HepG2 (cell line): ENCODE measurements around the gene TMEM182. TPM values are rescaled to one million over a fixed set of nuclear protein-coding genes. Genes with fewer than 3 reads are reported as not detected.

Source experiments
- ARNT ChIP-seq: fragments of 450-650 bp; IDR thresholded peaks from 2 replicates; pipeline ENCODE4 v1.6.1; 2017
- CAMTA2 ChIP-seq: sonication (generic); formaldehyde crosslinking; IDR thresholded peaks from 2 replicates; pipeline ENCODE4 v1.4.0; 2020; ENCODE audit warnings: mild to moderate bottlenecking, missing genetic modification reagents, borderline replicate concordance
- FOXJ3 ChIP-seq: sonication (generic); formaldehyde crosslinking; IDR thresholded peaks from 2 replicates; pipeline ENCODE4 v1.4.0; 2020; ENCODE audit warnings: missing genetic modification reagents, mild to moderate bottlenecking, borderline replicate concordance
- HMG20A ChIP-seq: IDR thresholded peaks from 2 replicates; pipeline ENCODE4 v1.6.1; 2016; ENCODE audit warnings: borderline replicate concordance
- HNF4G ChIP-seq, 2 experiments: sonication (generic) in 1 of 2; formaldehyde crosslinking in 1 of 2; IDR thresholded peaks; 2 replicates each; pipeline versions ENCODE4 v1.4.0 to v1.6.1; 2011 to 2020; ENCODE audit warnings: borderline replicate concordance in 2 of 2, low read depth in 2 of 2, mild to moderate bottlenecking in 2 of 2, low read length in 1 of 2, missing genetic modification reagents in 1 of 2, moderate library complexity in 1 of 2
- KDM5B ChIP-seq: sonication (generic); formaldehyde crosslinking; IDR thresholded peaks from 2 replicates; pipeline ENCODE4 v1.4.0; 2020; ENCODE audit warnings: missing genetic modification reagents, mild to moderate bottlenecking, borderline replicate concordance
- MAFG ChIP-seq: sonication (generic); formaldehyde crosslinking; IDR thresholded peaks from 2 replicates; pipeline ENCODE4 v1.5.1; 2020; ENCODE audit warnings: mild to moderate bottlenecking, missing genetic modification reagents
- MXD3 ChIP-seq: IDR thresholded peaks from 2 replicates; pipeline ENCODE4 v1.6.1; 2016; ENCODE audit warnings: mild to moderate bottlenecking, missing biosample characterization, missing genetic modification reagents
- NAIF1 ChIP-seq: sonication (generic); formaldehyde crosslinking; IDR thresholded peaks from 2 replicates; pipeline ENCODE4 v1.5.0; 2020; ENCODE audit warnings: mild to moderate bottlenecking, missing genetic modification reagents, borderline replicate concordance
- PHF21A ChIP-seq: sonication (generic); formaldehyde crosslinking; IDR thresholded peaks from 2 replicates; pipeline ENCODE4 v1.5.0; 2020; ENCODE audit warnings: mild to moderate bottlenecking, missing genetic modification reagents
- PHF5A ChIP-seq: IDR thresholded peaks from one replicate; pipeline ENCODE4 v1.6.1; 2018; ENCODE audit warnings: low read depth, missing genetic modification reagents; ENCODE audit not compliant: unreplicated experiment
- POLR2AphosphoS5 ChIP-seq: IDR thresholded peaks from 2 replicates; pipeline ENCODE4 v1.6.1; 2012; ENCODE audit warnings: low read depth, low read length
- SMAD3 ChIP-seq: sonication (generic); formaldehyde crosslinking; IDR thresholded peaks from 2 replicates; pipeline ENCODE4 v1.4.0; 2020; ENCODE audit warnings: missing genetic modification reagents
- TBX3 ChIP-seq: fragments of 450-650 bp; IDR thresholded peaks from 2 replicates; pipeline ENCODE4 v1.6.1; 2017; ENCODE audit warnings: antibody characterized with exemption, mild to moderate bottlenecking, inconsistent platforms, borderline replicate concordance
- ZBTB1 ChIP-seq: sonication (generic); formaldehyde crosslinking; IDR thresholded peaks from 2 replicates; pipeline ENCODE4 v1.4.0; 2020; ENCODE audit warnings: missing genetic modification reagents, borderline replicate concordance
- ZFP1 ChIP-seq: IDR thresholded peaks from 2 replicates; pipeline ENCODE4 v1.6.1; 2016
- ZGPAT ChIP-seq: IDR thresholded peaks from 2 replicates; pipeline ENCODE4 v1.6.1; 2016; ENCODE audit warnings: mild to moderate bottlenecking
- ZMYM2 ChIP-seq: sonication (generic); formaldehyde crosslinking; IDR thresholded peaks from 2 replicates; pipeline ENCODE4 v1.8.0; 2022; ENCODE audit warnings: mild to moderate bottlenecking, missing genetic modification reagents
- ZNF124 ChIP-seq: sonication (generic); formaldehyde crosslinking; IDR thresholded peaks from 2 replicates; pipeline ENCODE4 v1.4.0; 2020; ENCODE audit warnings: missing genetic modification reagents
- ZNF230 ChIP-seq: sonication (generic); formaldehyde crosslinking; IDR thresholded peaks from 2 replicates; pipeline ENCODE4 v1.4.0; 2020; ENCODE audit warnings: mild to moderate bottlenecking, missing genetic modification reagents
- ZNF263 ChIP-seq: sonication (generic); formaldehyde crosslinking; IDR thresholded peaks from 2 replicates; pipeline ENCODE4 v1.4.0; 2020; ENCODE audit warnings: missing genetic modification reagents
- ZNF354B ChIP-seq: sonication (generic); formaldehyde crosslinking; IDR thresholded peaks from 2 replicates; pipeline ENCODE4 v1.8.0; 2022; ENCODE audit warnings: mild to moderate bottlenecking, missing genetic modification reagents
- ZNF562 ChIP-seq: sonication (generic); formaldehyde crosslinking; IDR thresholded peaks from 2 replicates; pipeline ENCODE4 v1.8.0; 2022; ENCODE audit warnings: missing genetic modification reagents, borderline replicate concordance
- ZNF563 ChIP-seq: sonication (generic); formaldehyde crosslinking; IDR thresholded peaks from 2 replicates; pipeline ENCODE4 v1.8.0; 2022; ENCODE audit warnings: mild to moderate bottlenecking, moderate library complexity, missing genetic modification reagents
- ZNF678 ChIP-seq: sonication (generic); formaldehyde crosslinking; IDR thresholded peaks from 2 replicates; pipeline ENCODE4 v1.4.0; 2020; ENCODE audit warnings: mild to moderate bottlenecking, missing genetic modification reagents
- ZNF746 ChIP-seq: sonication (generic); formaldehyde crosslinking; IDR thresholded peaks from 2 replicates; pipeline ENCODE4 v1.8.0; 2022; ENCODE audit warnings: mild to moderate bottlenecking, missing genetic modification reagents
- ZNF788 ChIP-seq: sonication (generic); formaldehyde crosslinking; IDR thresholded peaks from 2 replicates; pipeline ENCODE4 v1.5.0; 2020; ENCODE audit warnings: mild to moderate bottlenecking, missing genetic modification reagents, borderline replicate concordance
- polyA plus RNA-seq, 8 experiments: library from polyadenylated mRNA; depleted of rRNA in 3 of 8; stranded (reverse) in 7 of 8; unstranded in 1 of 8; fragments of >200 nt; fragmentation: Illumina TruSeq in 4 of 8; extraction: Trizol in 4 of 8; gene quantifications; 2 replicates each; pipeline versions ENCODE4 v1.2.1 to v1.2.3, GENCODE V29; 2011 to 2016; ENCODE audit warnings: low read depth in 4 of 8, missing spikeins in 1 of 8, mixed read lengths in 1 of 8; ENCODE audit not compliant: insufficient read depth in 1 of 8
- total RNA-seq, 5 experiments: library from RNA; depleted of rRNA; stranded (reverse); fragments of >200 nt; fragmentation: Illumina TruSeq; extraction: Trizol; gene quantifications; 2 replicates each; pipeline ENCODE4 v1.2.3, GENCODE V29; 2016; ENCODE audit warnings: low read depth in 1 of 5
- TF ChIP-seq, protein P1 (sequence below): sonication (generic); formaldehyde crosslinking; IDR thresholded peaks from 2 replicates; pipeline ENCODE4 v1.4.0; 2020; ENCODE audit warnings: missing genetic modification reagents
- TF ChIP-seq, protein P2 (sequence below): sonication (generic); formaldehyde crosslinking; IDR thresholded peaks from 2 replicates; pipeline ENCODE4 v1.4.0; 2020; ENCODE audit warnings: mild to moderate bottlenecking, missing genetic modification reagents

Gene TMEM182
- total and polyA plus RNA-seq, 2 of the 13 experiments (the other 11 are each of a cell fraction or from before 2014, with no cell fraction given), result 8.7 to 8.9 TPM

DNA sequence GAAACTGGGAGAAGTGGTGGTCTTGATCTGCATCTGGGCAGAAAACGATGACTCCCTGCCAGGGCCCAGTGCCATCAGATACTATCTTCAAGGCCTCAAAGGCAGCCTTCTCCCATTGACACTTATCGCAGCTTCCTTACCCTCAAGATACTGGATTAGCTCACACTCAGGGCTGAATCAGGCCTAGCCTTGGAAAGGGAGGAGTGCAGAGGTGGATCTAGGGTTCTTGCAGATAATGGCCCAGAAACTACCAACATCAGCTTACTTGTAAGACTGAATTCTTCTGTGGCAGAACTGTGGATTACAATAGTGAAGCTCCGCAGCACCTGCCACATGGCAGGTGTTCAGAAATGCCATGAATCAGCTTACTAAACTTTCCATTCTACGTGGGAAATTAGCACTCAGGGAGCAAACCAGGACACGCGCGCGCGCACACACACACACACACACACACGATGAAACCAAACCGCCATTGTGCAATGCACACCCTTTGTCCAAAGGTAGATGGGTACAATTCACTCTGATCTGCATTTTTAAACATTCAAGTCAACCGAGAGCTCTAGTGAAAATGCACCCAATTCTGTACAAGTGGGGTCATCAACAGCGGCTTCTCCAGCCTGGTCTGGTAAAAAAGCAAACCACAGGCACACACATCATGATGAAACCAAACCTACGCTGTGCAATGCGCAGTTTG, 26.3 kb upstream of the TMEM182 start (continued):
- TF ChIP-seq TBX3 (peak; percentile 28; the same call in 1 of the 2 replicates), FOXJ3 (no peak), HMG20A (CRISPR knock-in tag) (no peak), ZBTB1 (CRISPR knock-in tag) (no peak), MXD3 (CRISPR knock-in tag) (peak; percentile 47; the same call in 1 of the 2 replicates), POLR2AphosphoS5 (no peak), CAMTA2 (CRISPR knock-in tag) (no peak), ZNF788 (no peak), ZMYM2 (0 out of 2 replicates have a peak, but pooled peaks have one; percentile 8), ZNF230 (CRISPR knock-in tag) (0 out of 2 replicates have a peak, but pooled peaks have one; percentile 60), ARNT (no peak), ZNF354B (CRISPR knock-in tag) (peak; percentile 18; the same call in 1 of the 2 replicates), MAFG (CRISPR knock-in tag) (no peak), ZNF562 (CRISPR knock-in tag) (no peak), ZNF746 (CRISPR knock-in tag) (no peak), ZFP1 (CRISPR knock-in tag) (0 out of 2 replicates have a peak, but pooled peaks have one; percentile 15), ZNF124 (peak; percentile 31; the same call in 1 of the 2 replicates), ZGPAT (CRISPR knock-in tag) (no peak; the same call in 1 of the 2 replicates), ZNF263 (CRISPR knock-in tag) (no peak), KDM5B (CRISPR knock-in tag) (0 out of 2 replicates have a peak, but pooled peaks have one; percentile 47), ZNF563 (no peak), PHF5A (CRISPR knock-in tag) (no peak), NAIF1 (CRISPR knock-in tag) (peak; percentile 26; the same call in 1 of the 2 replicates), HNF4G (IDR thresholded peaks at IDR 0.05; ENCODE audit: borderline replicate concordance, low read depth, low read length) (no peak), HNF4G (CRISPR knock-in tag; IDR thresholded peaks at IDR 0.05; ENCODE audit: borderline replicate concordance, low read depth) (no peak), ZNF678 (CRISPR knock-in tag) (0 out of 2 replicates have a peak, but pooled peaks have one; percentile 66), PHF21A (peak; percentile 50; the same call in 1 of the 2 replicates), SMAD3 (CRISPR knock-in tag) (no peak)
- TF ChIP-seq, protein P1, sequence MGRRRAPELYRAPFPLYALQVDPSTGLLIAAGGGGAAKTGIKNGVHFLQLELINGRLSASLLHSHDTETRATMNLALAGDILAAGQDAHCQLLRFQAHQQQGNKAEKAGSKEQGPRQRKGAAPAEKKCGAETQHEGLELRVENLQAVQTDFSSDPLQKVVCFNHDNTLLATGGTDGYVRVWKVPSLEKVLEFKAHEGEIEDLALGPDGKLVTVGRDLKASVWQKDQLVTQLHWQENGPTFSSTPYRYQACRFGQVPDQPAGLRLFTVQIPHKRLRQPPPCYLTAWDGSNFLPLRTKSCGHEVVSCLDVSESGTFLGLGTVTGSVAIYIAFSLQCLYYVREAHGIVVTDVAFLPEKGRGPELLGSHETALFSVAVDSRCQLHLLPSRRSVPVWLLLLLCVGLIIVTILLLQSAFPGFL (CRISPR knock-in tag), result no peak
- TF ChIP-seq, protein P2, sequence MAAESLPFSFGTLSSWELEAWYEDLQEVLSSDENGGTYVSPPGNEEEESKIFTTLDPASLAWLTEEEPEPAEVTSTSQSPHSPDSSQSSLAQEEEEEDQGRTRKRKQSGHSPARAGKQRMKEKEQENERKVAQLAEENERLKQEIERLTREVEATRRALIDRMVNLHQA (CRISPR knock-in tag), result no peak
